HFF-Myc (cell line): ENCODE data around the gene AKAP6.

Source experiments
- DNase-seq: peaks from one replicate; pipeline ENCODE4 v3.0.0-alpha.2; 2011; ENCODE audit warnings: low read depth; ENCODE audit errors: extremely low read depth
- H3K4me3 ChIP-seq: replicated peaks from 2 replicates; pipeline ENCODE4 v1.5.1; 2011; ENCODE audit warnings: low read depth, mild to moderate bottlenecking, control low read depth, low read length
- TF ChIP-seq, protein P1 (sequence below): IDR thresholded peaks from 2 replicates; pipeline ENCODE4 v1.5.1; 2012; ENCODE audit warnings: mild to moderate bottlenecking, low read depth, low read length, control low read depth; ENCODE audit errors: missing control alignments

Gene AKAP6

DNA sequence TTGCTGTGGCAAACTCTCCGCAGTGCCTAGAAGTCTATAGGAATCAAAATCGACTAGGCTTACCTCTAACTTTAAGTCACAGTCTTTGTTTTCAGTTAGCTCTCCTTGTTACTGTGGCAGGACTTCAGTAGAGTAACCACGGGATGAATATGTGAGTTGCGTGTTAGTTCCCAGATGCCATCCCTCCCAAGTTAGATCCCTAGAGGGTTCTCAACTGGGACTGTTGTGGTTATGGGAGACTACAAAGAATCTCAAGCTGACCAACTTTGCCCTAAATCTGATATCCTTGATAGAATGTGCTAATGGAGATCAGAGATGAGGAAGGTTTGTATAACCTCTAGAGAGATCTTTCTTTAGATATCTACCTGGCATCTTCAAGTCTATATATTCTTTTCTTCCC lies 208.1 kb downstream of the AKAP6 start:
- TF ChIP-seq, protein P1, sequence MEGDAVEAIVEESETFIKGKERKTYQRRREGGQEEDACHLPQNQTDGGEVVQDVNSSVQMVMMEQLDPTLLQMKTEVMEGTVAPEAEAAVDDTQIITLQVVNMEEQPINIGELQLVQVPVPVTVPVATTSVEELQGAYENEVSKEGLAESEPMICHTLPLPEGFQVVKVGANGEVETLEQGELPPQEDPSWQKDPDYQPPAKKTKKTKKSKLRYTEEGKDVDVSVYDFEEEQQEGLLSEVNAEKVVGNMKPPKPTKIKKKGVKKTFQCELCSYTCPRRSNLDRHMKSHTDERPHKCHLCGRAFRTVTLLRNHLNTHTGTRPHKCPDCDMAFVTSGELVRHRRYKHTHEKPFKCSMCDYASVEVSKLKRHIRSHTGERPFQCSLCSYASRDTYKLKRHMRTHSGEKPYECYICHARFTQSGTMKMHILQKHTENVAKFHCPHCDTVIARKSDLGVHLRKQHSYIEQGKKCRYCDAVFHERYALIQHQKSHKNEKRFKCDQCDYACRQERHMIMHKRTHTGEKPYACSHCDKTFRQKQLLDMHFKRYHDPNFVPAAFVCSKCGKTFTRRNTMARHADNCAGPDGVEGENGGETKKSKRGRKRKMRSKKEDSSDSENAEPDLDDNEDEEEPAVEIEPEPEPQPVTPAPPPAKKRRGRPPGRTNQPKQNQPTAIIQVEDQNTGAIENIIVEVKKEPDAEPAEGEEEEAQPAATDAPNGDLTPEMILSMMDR: no peak
- H3K4me3 ChIP-seq: no peak overlapping the region
- no peak for DNase-seq

DNA sequence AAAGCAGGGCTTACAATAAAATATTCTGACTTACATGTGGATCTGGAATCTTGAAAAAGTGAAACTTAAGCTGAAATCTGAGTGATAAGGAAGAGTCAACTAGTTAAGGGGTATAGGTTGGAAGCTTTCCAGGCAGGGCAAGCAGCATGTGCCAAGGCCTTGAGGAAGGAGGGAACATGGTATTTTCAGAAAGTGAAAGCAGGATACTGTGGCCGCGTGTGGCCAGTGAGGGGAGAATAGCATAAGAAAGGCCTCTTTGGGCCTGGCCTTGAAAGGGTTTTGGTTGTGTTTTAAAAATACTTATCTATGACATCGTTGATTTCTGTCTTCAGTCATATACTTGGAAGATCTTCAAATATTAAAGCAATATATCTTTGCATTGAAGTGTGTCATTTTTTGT lies 213.4 kb downstream of the AKAP6 start:
- TF ChIP-seq, protein P1: no peak

DNA sequence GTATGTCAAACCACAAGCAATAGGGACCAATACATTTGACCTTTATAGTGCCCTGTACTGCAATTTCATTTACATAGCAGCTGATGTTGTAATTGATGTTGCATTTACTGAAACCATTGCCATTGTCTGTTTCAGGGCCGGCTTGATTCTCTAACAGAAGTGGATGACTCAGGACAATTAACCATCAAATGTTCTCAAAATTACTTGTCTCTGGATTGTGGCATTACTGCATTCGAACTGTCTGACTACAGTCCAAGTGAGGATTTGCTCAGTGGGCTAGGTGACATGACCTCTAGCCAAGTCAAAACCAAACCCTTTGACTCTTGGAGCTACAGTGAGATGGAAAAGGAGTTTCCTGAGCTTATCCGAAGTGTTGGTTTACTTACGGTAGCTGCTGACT lies 216.0 kb downstream of the AKAP6 start:
- no peak overlapping the region for H3K4me3 ChIP-seq
- TF ChIP-seq, protein P1: no peak
- DNase-seq: no peak

More for the DNA sequence above, 213.4 kb downstream of the AKAP6 start:
- no peak for DNase-seq
- no peak overlapping the region for H3K4me3 ChIP-seq

DNA sequence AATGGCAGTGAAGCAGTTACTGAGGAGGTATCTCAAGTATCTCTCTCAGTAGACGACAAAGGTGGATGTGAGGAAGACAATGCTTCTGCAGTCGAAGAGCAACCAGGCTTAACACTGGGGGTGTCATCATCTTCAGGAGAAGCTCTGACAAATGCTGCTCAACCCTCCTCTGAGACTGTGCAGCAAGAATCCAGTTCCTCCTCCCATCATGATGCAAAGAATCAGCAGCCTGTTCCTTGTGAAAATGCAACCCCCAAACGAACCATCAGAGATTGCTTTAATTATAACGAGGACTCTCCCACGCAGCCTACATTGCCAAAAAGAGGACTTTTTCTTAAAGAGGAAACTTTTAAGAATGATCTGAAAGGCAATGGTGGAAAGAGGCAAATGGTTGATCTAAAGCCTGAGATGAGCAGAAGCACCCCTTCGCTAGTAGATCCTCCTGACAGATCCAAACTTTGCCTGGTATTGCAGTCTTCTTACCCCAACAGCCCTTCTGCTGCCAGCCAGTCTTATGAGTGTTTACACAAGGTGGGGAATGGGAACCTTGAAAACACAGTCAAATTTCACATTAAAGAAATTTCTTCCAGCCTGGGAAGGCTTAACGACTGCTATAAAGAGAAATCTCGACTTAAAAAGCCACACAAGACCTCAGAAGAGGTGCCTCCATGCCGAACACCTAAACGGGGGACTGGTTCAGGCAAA lies 216.6 kb downstream of the AKAP6 start:
- TF ChIP-seq, protein P1: no peak
- no peak for DNase-seq
- H3K4me3 ChIP-seq: no peak overlapping the region

DNA sequence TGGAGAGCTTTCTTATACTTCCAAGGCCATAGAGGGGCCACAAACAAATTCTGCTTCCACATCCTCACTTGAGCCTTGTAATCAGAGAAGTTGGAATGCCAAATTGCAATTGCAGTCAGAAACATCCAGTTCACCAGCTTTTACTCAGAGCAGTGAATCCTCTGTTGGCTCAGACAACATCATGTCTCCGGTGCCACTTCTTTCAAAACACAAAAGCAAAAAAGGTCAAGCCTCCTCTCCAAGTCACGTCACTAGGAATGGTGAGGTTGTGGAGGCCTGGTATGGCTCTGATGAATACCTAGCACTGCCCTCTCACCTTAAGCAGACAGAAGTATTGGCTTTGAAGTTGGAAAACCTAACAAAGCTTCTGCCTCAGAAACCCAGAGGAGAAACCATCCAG lies 217.1 kb downstream of the AKAP6 start:
- TF ChIP-seq, protein P1: no peak
- H3K4me3 ChIP-seq: no peak overlapping the region
- DNase-seq: no peak

DNA sequence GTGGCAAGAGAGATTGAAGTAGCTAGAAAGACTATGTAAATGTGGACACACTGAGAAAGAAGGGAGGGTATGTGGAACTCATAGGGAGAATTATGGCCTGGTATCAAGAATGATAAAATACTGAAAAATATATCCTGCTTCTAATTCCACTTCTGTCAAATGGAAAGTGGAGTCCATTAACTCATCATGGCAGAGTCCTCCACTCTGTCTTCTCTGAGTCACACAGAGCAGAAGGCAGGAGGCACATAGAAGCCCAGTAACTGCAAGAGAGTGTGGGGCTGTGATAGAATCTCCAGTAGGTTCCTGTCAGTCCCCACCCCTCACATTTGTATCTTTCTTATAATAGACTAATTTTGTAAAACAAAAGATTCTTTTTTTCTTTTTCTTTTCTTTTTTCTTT lies 223.7 kb downstream of the AKAP6 start:
- TF ChIP-seq, protein P1: no peak
- no peak for DNase-seq
- no peak overlapping the region for H3K4me3 ChIP-seq

DNA sequence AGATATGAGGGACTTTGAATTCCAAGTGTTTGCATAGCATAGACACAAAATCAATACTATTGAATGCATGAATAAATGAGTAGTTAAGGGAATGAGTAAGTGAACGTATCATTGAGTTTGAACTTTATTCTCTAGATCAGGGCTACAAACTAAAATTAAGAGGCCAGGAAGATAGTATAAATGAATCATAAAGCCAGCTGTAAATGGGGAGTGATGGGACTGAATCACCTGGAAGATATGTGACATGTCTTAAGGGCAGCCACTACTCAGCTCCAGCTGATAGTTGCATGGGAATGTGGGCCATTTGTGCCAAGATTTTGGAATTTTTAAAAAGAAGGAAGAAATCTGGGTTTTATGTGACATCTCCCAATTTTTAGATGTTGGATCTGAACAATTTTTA lies 229.9 kb downstream of the AKAP6 start:
- no peak overlapping the region for H3K4me3 ChIP-seq
- DNase-seq: no peak
- TF ChIP-seq, protein P1: no peak
